NOMO-1 treated with dmso at 0.1 percent for 144 hours (cell line): ENCODE results near the gene USP36.
A peak's percentile ranks its signal among the peaks of the same experiment; 100 is the strongest.
"Not testable (repeated sequence)": the region's sequence is repeated elsewhere in the genome, so short reads cannot be mapped to it uniquely, and the experiment has no call there.

Experiments used
- DNase-seq: peaks from one replicate; lab custom pipeline; 2025; ENCODE audit not compliant: unreplicated experiment; lab: John Stamatoyannopoulos, UW

USP36 gene

GRCh38 chr17:78771758-78772382, 68.7 kb downstream of the USP36 start:
- no peak for DNase-seq

GRCh38 chr17:78769196-78769773, 71.3 kb downstream of the USP36 start:
- DNase-seq = no peak

- DNase-seq = no peak
Measured at GRCh38 chr17:78767806-78768205, 72.8 kb downstream of the USP36 start.

GRCh38 chr17:78766743-78767294, 73.8 kb downstream of the USP36 start:
- DNase-seq = no peak

GRCh38 chr17:78766225-78766624, 74.4 kb downstream of the USP36 start:
- no peak for DNase-seq

GRCh38 chr17:78765821-78766220, 74.8 kb downstream of the USP36 start:
- DNase-seq = no peak

GRCh38 chr17:78764871-78765270, 75.7 kb downstream of the USP36 start:
- DNase-seq = no peak

- no peak for DNase-seq
Measured at GRCh38 chr17:78763561-78763960, 77.1 kb downstream of the USP36 start.

GRCh38 chr17:78761789-78762406, 78.7 kb downstream of the USP36 start:
- DNase-seq = no peak

- DNase-seq = no peak
Measured at GRCh38 chr17:78759969-78760352, 80.7 kb downstream of the USP36 start.

- peak; percentile 27 for DNase-seq
Measured at GRCh38 chr17:78759203-78759968, 81.2 kb downstream of the USP36 start.

GRCh38 chr17:78753316-78754250, 87.0 kb downstream of the USP36 start:
- no peak for DNase-seq

GRCh38 chr17:78751447-78752161, 89.0 kb downstream of the USP36 start:
- no peak for DNase-seq

GRCh38 chr17:78751000-78751399, 89.6 kb downstream of the USP36 start:
- not testable (repeated sequence) for DNase-seq

GRCh38 chr17:78748730-78749317, 91.8 kb downstream of the USP36 start:
- DNase-seq = peak; percentile 97

GRCh38 chr17:78748048-78748729, 92.4 kb downstream of the USP36 start:
- no peak for DNase-seq

GRCh38 chr17:78747488-78747887, 93.1 kb downstream of the USP36 start:
- DNase-seq = no peak

- no peak for DNase-seq
Measured at GRCh38 chr17:78746949-78747269, 93.7 kb downstream of the USP36 start.
